Endothelial cell of hepatic sinusoid (primary cell): Measurements from ENCODE around the gene SLX4IP.

Experiments
- in situ Hi-C: cut with HindIII; loops from 2 replicates; pipeline ENCODE4 v1.10.0; 2017; ENCODE audit warnings: low sequenced_read_pairs

SLX4IP gene

GRCh38 chr20:10463622-10464021, 28.5 kb downstream of the SLX4IP start:
- in situ Hi-C loops: no loop called here

GRCh38 chr20:10465135-10465534, 30.0 kb downstream of the SLX4IP start:
- in situ Hi-C loops: loop anchor here (5.0 kb wide), 1 partner anchor 192 kb away; no protein-coding TSS in a partner anchor

DNA sequence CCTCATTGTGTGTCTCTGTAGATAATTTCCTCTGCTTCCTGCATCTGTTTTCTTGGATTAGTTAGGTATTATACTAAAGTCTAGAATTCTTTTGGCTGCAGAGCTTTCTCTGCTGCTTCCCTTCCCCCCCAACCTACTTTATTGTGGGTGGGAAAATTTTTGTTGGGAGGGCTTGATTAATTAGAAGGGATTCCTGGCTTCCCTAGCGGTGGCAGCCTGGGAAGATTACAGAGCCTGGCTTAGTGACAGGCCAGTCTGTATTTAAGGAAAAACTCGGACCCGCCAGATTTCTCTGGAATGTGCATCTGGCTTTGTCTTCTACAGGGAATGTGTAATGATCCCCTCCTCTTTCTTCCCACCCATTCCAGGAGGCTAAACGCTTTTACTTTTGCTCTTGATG, 31.2 kb downstream of the SLX4IP start:
- in situ Hi-C loops: loop anchor here (5.0 kb wide), 1 partner anchor 191 kb away; no protein-coding TSS in a partner anchor

- in situ Hi-C loops: loop anchor here (5.0 kb wide), 1 partner anchor 190 kb away; no protein-coding TSS in a partner anchor
Observed at GRCh38 chr20:10466855-10467254, 31.8 kb downstream of the SLX4IP start.

DNA sequence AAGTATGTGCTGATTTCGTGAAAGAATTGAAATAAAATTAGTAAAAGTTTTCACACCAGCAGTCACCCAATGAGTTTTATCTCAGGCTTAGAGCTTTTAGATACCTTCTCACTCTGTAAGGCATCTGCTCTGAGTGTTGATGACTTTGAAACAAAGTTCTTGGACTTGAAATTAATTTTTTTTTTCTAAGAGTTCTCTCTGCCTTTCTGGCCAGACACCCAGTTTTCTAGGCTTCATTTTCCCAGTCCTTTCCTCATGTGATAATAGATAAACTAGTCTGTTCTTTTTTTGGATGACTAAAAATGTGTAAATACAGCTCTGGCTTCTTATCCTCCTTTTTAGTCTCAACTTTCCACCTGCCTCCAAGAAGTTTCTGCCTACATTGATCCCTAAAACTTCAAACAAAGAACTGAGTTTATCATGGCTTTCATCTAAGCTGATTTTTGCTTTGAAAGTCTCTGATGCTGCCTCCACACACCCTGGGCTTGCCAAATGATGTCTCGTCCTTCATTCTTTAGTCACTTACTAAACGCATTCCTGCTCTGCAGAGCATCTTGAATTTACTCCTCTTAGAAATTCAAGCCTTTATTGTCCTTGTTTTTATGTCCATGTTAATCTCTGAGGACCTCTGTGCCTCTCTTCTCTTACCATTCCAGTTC, 32.7 kb downstream of the SLX4IP start:
- in situ Hi-C loops: loop anchor here (5.0 kb wide), 1 partner anchor 189 kb away; no protein-coding TSS in a partner anchor

DNA sequence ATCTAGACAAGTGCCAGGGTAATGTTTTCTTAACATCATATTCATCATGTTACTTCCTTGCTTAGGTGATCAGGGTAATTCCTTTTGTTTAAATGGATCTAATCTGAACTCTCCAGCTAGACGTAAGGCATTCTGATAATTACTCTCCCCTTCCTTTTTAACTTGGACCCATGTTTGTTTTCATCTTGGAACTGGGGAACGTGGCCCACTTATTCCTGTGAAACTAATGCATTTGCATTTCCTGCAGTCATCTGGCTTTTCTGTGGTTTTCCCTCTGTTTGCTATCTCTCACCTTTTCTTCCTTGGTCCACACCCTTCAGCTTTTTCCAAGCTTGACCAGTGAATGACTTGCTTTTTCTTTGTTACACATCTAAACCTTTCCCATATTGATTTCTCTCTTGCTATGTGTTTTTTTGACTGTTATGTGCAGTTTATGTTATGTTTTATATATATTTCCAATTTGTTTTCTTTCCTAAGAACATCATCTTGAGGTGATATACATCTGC, 33.3 kb downstream of the SLX4IP start:
- in situ Hi-C loops: loop anchor here (5.0 kb wide), 1 partner anchor 189 kb away; no protein-coding TSS in a partner anchor

DNA sequence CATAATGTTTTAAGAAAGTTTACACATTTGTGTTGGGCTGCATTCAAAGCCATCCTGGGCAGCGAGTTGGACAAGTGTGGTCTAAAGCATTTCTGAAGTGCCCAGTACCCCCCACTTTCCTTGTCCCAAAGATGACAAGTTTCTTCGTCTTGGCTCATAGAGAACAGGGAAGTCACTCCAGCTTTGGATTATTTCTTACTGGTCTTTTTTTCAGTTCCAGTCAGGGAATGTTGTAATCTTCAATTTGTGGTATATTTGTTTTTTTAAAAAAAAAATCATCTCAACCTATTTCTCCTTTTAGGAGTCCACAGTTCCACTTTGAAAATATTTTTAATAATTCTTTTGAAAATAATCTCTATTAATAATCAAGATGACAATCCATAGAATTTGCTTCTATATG, 34.0 kb downstream of the SLX4IP start:
- in situ Hi-C loops: loop anchor here (5.0 kb wide), 1 partner anchor 188 kb away; no protein-coding TSS in a partner anchor

DNA sequence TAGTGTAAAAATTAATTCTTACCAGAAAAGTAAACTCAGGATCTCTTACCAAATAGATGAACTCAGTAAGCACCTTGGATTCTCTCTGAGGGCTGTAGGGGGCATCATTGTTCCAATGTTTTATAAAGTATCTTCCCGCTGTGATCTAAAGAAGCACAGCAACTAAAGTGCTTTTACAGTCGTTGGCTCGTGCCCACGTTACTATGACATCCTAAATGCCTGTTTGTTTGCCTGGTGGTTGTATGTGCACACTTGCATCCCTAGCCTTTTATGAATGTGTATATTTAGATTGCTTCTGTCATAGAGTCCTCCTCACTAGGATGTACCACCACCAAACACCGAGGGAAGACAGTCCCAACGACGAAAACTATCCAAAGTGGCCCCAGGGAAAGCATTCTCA, 34.5 kb downstream of the SLX4IP start:
- in situ Hi-C loops: loop anchor here (5.0 kb wide), 1 partner anchor 188 kb away; no protein-coding TSS in a partner anchor

DNA sequence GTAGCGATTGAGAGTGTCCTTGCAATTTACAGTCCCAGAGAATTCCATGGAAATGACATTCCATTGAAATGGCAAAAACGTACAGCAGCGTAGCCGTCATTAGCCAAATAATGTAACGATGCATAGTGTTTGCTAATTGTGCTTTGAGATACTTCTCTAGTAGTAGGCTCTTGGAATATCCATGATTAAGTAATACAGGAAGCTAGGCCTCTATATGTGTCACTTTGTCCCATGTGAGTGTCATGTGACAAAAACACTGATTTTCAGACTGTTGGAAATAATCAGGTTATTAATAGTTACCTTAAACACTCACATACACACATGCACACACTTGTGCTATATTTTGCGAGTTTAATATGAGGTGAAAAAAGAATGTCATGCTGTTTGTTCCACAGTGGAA, 35.2 kb downstream of the SLX4IP start:
- in situ Hi-C loops: loop anchor here (10.0 kb wide), 1 partner anchor 55 kb away; no protein-coding TSS in a partner anchor

GRCh38 chr20:10472871-10473270, 37.8 kb downstream of the SLX4IP start:
- in situ Hi-C loops: loop anchor here (10.0 kb wide), 1 partner anchor 52 kb away; no protein-coding TSS in a partner anchor

GRCh38 chr20:10474606-10475184, 39.6 kb downstream of the SLX4IP start:
- in situ Hi-C loops: loop anchor here (10.0 kb wide), 1 partner anchor 50 kb away; no protein-coding TSS in a partner anchor

GRCh38 chr20:10475225-10475624, 40.1 kb downstream of the SLX4IP start:
- in situ Hi-C loops: loop anchor here (10.0 kb wide), 1 partner anchor 50 kb away; no protein-coding TSS in a partner anchor

GRCh38 chr20:10476319-10476724, 41.2 kb downstream of the SLX4IP start:
- in situ Hi-C loops: loop anchor here (10.0 kb wide), 1 partner anchor 48 kb away; no protein-coding TSS in a partner anchor

DNA sequence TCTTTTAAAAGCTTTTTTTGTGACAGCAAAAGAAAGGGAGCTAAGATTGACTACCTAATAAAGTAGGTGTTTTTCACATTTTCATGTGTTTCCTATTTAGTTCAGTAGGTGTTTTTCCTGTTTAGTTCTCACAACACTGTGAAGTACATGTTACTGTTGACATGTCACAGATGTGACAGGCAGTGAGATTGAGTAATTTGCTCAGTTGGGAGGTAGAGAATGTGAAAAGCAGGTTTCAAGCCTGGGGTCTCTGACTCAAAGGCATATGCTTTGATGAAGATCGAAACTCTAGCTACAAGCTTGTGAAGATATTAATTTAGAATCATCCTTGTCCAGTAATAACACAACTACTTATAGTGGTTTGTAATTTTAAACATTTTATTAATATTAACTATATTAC, 43.1 kb downstream of the SLX4IP start:
- in situ Hi-C loops: loop anchor here (10.0 kb wide), 1 partner anchor 47 kb away; no protein-coding TSS in a partner anchor

GRCh38 chr20:10478930-10479329, 43.8 kb downstream of the SLX4IP start:
- in situ Hi-C loops: loop anchor here (10.0 kb wide), 1 partner anchor 46 kb away; no protein-coding TSS in a partner anchor

DNA sequence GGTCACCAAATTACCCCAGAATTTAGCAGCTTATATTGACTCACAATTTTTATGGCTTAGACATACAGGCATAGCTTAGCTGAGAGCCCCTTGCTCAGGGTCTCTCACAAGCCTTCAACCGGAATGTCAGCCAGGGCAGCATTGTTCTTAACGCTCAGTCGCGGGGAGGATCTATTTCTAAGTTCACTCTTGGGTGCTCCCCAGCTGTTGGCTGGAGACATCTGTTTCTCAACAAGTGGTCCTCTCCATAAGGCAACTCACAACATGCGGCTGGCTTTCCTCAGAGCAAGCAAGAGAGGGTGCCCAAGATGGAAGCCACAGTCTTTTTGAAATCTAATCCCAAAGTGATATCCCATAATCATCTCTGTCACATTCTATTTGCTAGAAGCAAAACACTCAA, 46.6 kb downstream of the SLX4IP start:
- in situ Hi-C loops: no loop called here

DNA sequence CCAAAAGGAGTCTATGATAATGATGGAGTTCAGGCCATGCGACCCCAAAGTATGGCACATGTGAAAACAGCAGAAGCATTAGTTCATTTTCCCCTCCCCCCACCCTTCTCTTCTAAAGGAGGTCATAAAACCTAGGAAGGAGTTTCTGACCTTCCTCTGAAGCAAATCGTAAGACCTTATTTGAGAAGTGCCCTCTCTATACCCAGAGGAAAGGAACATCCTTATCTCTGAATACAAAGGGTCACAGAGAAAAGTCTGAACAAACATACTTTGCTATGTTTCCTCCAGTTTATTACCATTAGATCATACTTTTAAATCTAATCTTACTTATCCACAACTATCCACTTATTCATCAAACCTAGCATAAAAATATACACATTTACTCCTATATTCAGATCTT, 48.6 kb downstream of the SLX4IP start:
- in situ Hi-C loops: no loop called here

GRCh38 chr20:10487142-10488136, 52.3 kb downstream of the SLX4IP start:
- in situ Hi-C loops: no loop called here

DNA sequence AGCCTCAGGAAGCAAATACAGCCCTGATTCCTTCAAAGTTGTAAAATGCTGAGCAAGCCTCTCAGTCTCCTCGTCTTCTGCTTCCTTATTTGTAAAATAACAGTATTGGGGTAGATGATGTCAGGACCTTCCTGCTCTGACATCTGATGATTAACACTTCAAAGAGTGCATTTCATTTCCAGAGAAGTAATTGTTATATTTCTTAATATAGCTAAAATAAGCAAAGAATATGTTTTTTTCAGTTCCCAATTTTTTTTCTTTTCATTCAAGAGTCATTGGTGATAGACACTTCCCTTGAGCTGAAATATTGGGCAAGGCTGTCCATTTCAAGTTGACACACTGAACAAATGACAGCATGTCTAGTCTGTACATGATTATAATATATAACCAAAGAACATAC, 53.4 kb downstream of the SLX4IP start:
- in situ Hi-C loops: no loop called here

DNA sequence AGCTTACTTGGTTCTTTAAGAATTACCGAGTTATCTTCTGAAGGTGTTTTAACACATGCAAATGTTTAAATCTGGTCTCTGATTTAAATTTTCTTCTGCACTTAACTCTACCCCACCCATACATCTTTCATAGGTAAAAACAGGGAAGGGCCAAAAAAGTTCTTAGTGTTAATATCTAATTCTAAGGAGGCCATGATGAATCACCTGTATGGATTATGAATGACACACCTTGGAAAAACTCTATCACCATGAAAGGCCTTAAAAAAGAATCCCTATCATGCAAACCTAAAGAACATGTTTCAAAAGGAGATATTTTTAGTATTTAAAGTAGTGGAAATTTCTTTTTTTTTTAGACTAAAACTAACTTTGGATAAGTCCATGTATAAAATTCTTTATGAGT, 54.7 kb downstream of the SLX4IP start:
- in situ Hi-C loops: no loop called here
